GM12872 (cell line): Measurements from ENCODE around the gene TXNDC17.

ENCODE experiments used
- CTCF ChIP-seq: IDR thresholded peaks from 3 replicates; pipeline ENCODE4 v1.5.1; 2011; ENCODE audit warnings: low read depth, mild to moderate bottlenecking, low read length, moderate library complexity; ENCODE audit not compliant: insufficient read depth

Gene TXNDC17

GRCh38 chr17:6683081-6683684 lies 42.3 kb downstream of the TXNDC17 start:
- TF ChIP-seq CTCF = no peak

DNA sequence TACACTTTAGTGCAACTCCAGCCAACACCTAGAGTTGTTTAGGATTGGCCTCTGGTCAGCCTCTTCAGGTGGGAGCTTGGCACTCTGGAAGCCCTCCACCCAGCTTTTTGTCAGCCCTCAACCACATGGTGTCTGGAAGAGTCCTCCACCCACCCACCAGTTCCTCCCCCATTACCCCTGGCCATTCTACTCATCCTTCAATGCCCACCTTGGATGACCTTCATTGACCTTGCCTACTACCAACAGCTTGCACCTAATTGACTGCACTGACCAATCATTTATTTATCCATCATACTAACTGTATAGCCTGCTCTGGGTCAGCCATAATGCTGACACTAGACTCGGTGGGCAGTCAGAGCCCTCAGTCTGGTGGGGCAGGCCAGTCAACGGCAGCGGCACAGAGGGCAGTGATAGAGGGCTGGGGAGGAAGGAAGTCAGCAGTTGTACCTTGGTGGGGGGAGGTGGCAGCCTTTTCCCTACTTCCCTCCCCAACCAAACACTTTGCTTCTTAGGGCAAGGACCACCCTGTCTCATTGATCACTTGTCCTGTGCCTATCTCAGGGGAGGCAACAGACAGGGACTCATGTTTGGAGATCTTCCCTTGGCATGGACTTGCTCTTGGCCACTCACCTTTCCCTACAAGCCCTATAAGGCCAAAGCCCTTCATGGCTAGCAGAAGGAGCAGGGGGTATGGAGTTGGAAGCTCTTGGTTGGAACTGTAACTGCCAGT lies 43.0 kb downstream of the TXNDC17 start:
- no peak for TF ChIP-seq CTCF

GRCh38 chr17:6684460-6684783 lies 43.6 kb downstream of the TXNDC17 start:
- TF ChIP-seq CTCF = no peak

DNA sequence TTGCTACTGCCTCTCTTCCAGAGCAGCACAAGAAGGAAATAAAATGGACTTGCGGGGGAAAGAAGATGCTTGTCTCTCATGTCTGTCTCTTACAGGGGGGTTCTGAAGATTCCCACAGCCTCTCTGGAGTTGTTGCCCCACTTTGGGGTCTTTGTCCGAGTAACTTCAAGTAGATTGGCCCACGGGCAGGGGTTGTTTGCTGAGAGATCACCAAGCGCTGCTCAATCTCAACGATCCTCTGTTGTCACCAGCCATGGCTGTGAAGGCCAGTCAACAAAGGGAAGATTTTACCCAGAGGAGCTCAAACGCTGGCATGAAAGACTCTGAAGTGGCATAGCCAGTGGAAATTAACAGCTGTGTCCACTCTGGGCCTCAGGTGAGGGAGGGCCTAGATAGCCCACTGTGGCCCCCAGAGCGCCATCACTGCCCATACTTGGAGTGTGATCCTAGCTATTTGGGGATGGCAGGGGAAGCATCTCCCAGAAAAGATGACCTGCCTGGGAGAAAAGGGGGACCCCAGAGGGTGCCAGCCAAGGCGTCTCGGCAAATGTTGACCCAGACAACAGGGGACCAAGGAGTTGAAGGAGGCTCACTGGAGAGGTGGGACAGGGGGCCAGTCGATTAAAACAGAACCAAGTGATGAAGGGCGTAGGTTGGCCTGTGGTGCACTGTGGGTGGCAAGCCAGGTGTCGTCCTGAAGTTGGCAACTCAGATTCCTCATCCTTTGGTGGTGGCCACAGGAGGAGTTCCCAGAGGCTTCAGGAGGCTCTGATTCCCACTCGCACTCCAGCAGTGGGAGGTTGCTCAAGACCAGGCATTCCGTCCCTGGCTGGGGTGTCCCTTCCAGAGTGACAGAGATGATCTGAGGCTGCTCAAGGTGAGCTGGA lies 44.3 kb downstream of the TXNDC17 start:
- no peak for TF ChIP-seq CTCF

DNA sequence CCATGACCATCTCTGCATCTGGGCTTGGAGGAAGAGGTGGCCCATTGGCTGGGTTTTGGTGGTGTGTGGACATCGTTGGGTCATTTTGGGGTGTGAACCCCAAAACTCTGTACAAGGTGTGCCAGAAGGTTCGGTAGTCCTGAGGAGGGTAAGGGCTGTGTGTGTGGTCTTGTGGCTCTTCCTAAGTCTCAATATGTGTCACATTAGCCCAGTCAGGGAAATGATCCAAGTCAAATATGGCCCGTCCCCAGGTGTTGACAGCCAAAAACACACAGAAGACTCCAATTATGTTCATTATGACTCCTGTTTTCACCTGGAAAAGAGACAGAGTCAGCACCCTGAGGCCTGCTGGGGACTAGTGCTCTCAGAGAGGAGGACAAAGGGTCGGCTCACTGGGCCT lies 45.2 kb downstream of the TXNDC17 start:
- no peak for TF ChIP-seq CTCF

DNA sequence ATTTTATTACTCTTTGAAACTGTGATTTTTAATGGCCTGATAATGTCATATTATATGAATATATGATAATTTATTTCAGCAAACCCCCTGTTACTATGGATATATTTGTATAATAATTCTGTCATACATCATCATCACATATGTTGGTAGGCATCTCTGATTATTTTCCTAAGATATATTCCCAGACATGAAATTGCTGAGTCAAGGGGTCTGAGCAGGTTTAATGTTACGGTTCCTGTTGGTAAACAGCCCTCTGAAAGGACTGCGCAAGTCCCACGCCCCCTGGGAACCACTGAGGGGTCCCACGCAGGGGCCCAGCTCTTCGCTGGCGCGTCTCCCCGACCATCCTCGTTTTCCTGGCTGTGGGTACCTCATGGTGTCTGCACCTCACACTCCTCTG lies 48.1 kb downstream of the TXNDC17 start:
- no peak for TF ChIP-seq CTCF

- TF ChIP-seq CTCF = no peak
These were observed 49.8 kb downstream of the TXNDC17 start for GRCh38 chr17:6690641-6691040.
